Fibroblast of mammary gland (primary cell): Measurements from ENCODE around the gene SBNO1.
"Not testable (repeated sequence)": the region's sequence is repeated elsewhere in the genome, so short reads cannot be mapped to it uniquely, and the experiment has no call there.

Experiments
- DNase-seq: peaks from one replicate; pipeline ENCODE4 v3.0.0-alpha.2; 2010; ENCODE audit warnings: low read depth
- H3K4me3 ChIP-seq: 2 replicates; pipeline ENCODE4 v1.5.1; 2011; ENCODE audit warnings: low read depth, mild to moderate bottlenecking, low read length, moderate library complexity; ENCODE audit not compliant: control insufficient read depth
- CTCF ChIP-seq: conservative IDR thresholded peaks from 2 replicates; pipeline ENCODE4 v1.5.1; 2011; ENCODE audit warnings: low read depth, low read length, inconsistent platforms; ENCODE audit not compliant: control insufficient read depth, insufficient read depth

SBNO1 gene

GRCh38 chr12:123388177-123388950 lies 23.7 kb upstream of the SBNO1 start:
- peak; percentile 47 for DNase-seq

GRCh38 chr12:123387508-123388176 lies 23.0 kb upstream of the SBNO1 start:
- no peak for DNase-seq
- peak overlapping the region; percentile 59 for H3K4me3 ChIP-seq
- TF ChIP-seq CTCF: no peak

More at GRCh38 chr12:123388177-123388950, 23.7 kb upstream of the SBNO1 start:
- peak overlapping the region; percentile 59 for H3K4me3 ChIP-seq
- no peak for TF ChIP-seq CTCF

DNA sequence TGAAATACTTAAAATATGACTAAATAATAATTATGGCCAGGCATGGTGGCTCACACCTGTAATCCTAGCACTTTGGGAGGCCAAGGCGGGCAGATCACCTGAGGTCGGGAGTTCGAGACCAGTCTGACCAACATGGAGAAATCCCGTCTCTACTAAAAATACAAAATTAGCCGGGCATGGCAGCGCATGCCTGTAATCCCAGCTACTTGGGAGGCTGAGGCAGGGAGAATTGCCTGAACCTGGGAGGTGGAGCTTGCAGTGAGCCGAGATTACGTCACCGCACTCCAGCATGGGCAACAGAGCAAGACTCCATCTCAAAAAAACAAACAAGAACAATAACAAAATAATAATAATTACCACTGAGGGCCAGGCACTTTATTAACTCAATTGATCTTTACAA lies 20.9 kb upstream of the SBNO1 start:
- not testable (repeated sequence) for H3K4me3 ChIP-seq, DNase-seq

DNA sequence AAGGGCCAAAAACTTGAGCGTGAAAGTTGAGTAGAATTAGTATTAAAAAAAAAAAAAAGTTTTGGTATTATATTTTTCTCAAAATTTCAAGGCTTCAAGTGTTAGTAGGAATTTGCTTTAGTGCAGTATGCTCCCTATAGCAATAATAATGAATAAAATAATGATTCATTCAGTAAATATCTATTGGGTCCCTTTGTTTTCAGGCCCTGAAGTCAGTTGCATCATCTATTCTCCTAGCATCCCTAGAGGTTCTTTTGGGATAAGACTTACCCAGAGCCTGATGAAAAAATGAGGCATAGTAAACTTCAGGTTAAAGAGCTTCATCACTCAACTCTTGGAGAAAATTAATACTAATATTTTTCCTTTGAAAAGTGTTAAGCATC lies 20.3 kb upstream of the SBNO1 start:
- peak overlapping the region; percentile 88 for H3K4me3 ChIP-seq
- DNase-seq: peak; percentile 68
- peak; percentile 4 for TF ChIP-seq CTCF

GRCh38 chr12:123384318-123384993 lies 19.8 kb upstream of the SBNO1 start:
- no peak for TF ChIP-seq CTCF
- peak overlapping the region; percentile 88 for H3K4me3 ChIP-seq
- no peak for DNase-seq

DNA sequence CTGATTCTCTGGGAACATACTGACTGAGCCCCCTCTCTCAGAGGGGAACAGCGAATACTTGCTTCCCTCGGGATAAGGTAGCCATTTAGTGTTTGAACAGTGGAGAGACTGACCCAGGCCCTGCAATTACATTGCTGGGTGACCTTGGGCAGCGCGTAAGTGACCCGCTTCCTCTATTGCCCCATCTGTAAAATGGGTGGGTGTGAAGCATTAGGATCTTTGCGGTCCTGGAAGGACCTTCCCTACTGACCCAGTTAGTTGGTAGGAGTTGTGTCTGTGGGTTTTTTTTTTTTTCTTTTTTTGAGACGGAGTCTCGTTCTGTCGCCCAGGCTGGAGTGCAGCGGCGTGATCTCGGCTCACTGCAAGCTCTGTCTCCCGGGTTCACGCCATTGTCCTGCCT lies 18.0 kb upstream of the SBNO1 start:
- H3K4me3 ChIP-seq: no peak overlapping the region
- TF ChIP-seq CTCF: no peak
- no peak for DNase-seq

GRCh38 chr12:123379391-123379790 lies 14.7 kb upstream of the SBNO1 start:
- DNase-seq: no peak
- TF ChIP-seq CTCF: no peak
- H3K4me3 ChIP-seq: no peak overlapping the region

- DNase-seq, H3K4me3 ChIP-seq: not testable (repeated sequence)
Observed at GRCh38 chr12:123372415-123372814, 7.8 kb upstream of the SBNO1 start.

GRCh38 chr12:123371667-123372368 lies 7.2 kb upstream of the SBNO1 start:
- H3K4me3 ChIP-seq, DNase-seq: not testable (repeated sequence)
